Body of pancreas (tissue), 4 donors: ENCODE measurements around the gene RAB34. TPM values are rescaled to one million over a fixed set of nuclear protein-coding genes. Genes with fewer than 3 reads are reported as not detected.
A peak's percentile ranks its signal among the peaks of the same experiment; 100 is the strongest.

ENCODE experiments used
- ATAC-seq: fragments of 150-250 bp; one replicate; pipeline ENCODE4 v1.9.1; 2016
- DNase-seq, 4 donors: peaks; one replicate each; pipeline ENCODE4 v3.0.0-alpha.2; 2019
- H3K27ac ChIP-seq, 4 donors: fragments of 200-600 bp; sonication (generic); 1 replicate in 3 of 4; 2 replicates in 1 of 4; pipeline versions ENCODE4 v1.5.1 to v1.6.1; 2016 to 2019; ENCODE audit warnings: mild to moderate bottlenecking in 1 of 4, mixed read lengths in 1 of 4, moderate library complexity in 1 of 4
- H3K27me3 ChIP-seq, 2 donors: fragments of 200-600 bp; sonication (generic); one replicate each; pipeline ENCODE4 v1.6.0; 2016; ENCODE audit warnings: mild to moderate bottlenecking in 1 of 2
- H3K36me3 ChIP-seq, 2 donors: fragments of 200-600 bp; sonication (generic); replicated peaks in 1 of 2; 2 replicates each; pipeline ENCODE4 v1.5.1; 2016; ENCODE audit warnings: low read depth in 2 of 2; ENCODE audit not compliant: insufficient read depth in 1 of 2
- H3K4me1 ChIP-seq: fragments of 200-600 bp; sonication (generic); one replicate; pipeline ENCODE4 v1.6.0; 2016
- H3K4me3 ChIP-seq, 2 donors: fragments of 200-600 bp; sonication (generic); 1 replicate in 1 of 2; 2 replicates in 1 of 2; pipeline ENCODE4 v1.5.1; 2016 to 2019
- H3K9me3 ChIP-seq, 3 donors: fragments of 200-600 bp; sonication (generic); 1 replicate in 2 of 3; 2 replicates in 1 of 3; pipeline ENCODE4 v1.5.1; 2016
- CTCF ChIP-seq, 7 experiments: fragments of 450-650 bp in 4 of 7; fragments of 200-600 bp in 3 of 7; sonication (generic) in 3 of 7; IDR thresholded peaks; one replicate each; pipeline ENCODE4 v1.5.1; 2016 to 2019; ENCODE audit warnings: antibody characterized with exemption in 7 of 7
- POLR2A ChIP-seq, 3 donors: fragments of 450-650 bp; IDR thresholded peaks; one replicate each; pipeline ENCODE4 v1.6.1; 2016; ENCODE audit warnings: antibody characterized with exemption in 3 of 3, mild to moderate bottlenecking in 2 of 3
- WGBS, 2 donors: methylation state at CpG; one replicate each; pipeline ENCODE4 v1.1.5; 2017; 5-methylcytosine and 5-hydroxymethylcytosine counted together
- intact Hi-C: fragments of 100-400 bp; cut with DNase I; formaldehyde crosslinking; loops from one replicate; pipeline ENCODE4 v1.15.1; 2023
- total RNA-seq, 2 donors: library from RNA; depleted of rRNA; stranded (reverse); fragments of >200 nt; gene quantifications; one replicate each; pipeline ENCODE4 v1.1.0, GENCODE V29; 2016

Gene RAB34, protein sequence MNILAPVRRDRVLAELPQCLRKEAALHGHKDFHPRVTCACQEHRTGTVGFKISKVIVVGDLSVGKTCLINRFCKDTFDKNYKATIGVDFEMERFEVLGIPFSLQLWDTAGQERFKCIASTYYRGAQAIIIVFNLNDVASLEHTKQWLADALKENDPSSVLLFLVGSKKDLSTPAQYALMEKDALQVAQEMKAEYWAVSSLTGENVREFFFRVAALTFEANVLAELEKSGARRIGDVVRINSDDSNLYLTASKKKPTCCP
- 10 to 100 TPM; 18.2 to 61.3 TPM for total RNA-seq

DNA sequence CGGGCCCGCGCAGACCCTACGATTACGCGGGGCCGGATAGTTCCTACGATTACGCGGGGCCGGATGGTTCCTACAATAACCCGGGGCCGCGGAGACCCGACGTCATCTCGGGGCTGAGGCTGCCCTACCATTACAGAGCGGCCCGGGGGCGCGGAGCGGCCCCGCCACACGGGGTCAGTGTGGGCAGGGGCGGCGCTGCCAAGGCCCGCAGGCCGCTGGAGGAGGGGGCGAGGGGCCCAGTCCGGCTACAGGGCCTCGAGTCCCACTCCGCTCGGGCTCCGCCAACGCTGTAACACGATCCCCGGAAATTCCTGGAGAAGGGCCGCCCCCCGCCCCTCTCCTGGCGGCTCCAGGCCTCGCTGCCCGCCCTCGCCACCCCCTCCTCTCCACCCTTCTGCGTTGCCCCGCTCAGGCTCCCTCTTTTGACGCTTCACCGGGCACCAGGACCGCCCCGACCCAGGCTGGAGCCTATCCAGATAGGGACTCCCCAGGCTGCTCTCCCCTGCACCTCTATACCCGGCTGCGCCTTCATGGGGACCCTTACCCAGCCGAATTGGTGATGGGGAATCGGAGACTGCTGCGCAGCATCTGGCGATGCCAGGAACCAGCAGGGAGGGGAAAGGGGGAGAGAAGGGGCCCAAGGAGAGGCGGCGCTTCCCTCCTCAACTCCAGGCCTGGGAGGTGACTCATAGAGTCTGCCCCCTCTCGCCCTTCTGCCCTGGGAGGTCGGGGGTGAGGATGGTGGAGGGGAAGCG, at the start of gene RAB34:
Gene RAB34, minus strand, starts transcription at position 291 of the 755 bp plus-strand sequence. CDS start 602 bp downstream, outside the sequence.
- Histone ChIP-seq H3K4me1 (peaks cover 29% of the 10 kb centered on the region), H3K4me3 (no peak within 1 kb of the TSS), H3K27ac (peak within 1 kb of the TSS; percentile 38 to 77 (median 74)), H3K36me3 (peaks cover 3 to 7% of the 10 kb centered on the region in 2 donors), H3K9me3 (no peaks in the 10 kb centered on the region), H3K27me3 (peaks cover 0 to 6% of the 10 kb centered on the region in 2 donors)
- DNase-seq, result peak in 3 of 4 donors; percentile 31 to 48 (median 40)
- 27 to 58% methylated on average over 8 to 59 of the region's 60 CpGs for WGBS, 2 donors
- TF ChIP-seq CTCF (IDR thresholded peaks at IDR 0.05) (no peak), POLR2A (IDR thresholded peaks at IDR 0.05) (peak in 1 of 3 donors; percentile 3)
- intact Hi-C loops, result no loop called here
- no peak for ATAC-seq

- 78 to 88% methylated on average over 4 of the region's 4 CpGs for WGBS, 2 donors
- intact Hi-C loops, result loop anchor here (5.0 kb wide), 1 partner anchor 142 kb away; no protein-coding TSS in a partner anchor
These were observed 47.4 kb upstream of the RAB34 start for GRCh38 chr17:28765038-28765437.

DNA sequence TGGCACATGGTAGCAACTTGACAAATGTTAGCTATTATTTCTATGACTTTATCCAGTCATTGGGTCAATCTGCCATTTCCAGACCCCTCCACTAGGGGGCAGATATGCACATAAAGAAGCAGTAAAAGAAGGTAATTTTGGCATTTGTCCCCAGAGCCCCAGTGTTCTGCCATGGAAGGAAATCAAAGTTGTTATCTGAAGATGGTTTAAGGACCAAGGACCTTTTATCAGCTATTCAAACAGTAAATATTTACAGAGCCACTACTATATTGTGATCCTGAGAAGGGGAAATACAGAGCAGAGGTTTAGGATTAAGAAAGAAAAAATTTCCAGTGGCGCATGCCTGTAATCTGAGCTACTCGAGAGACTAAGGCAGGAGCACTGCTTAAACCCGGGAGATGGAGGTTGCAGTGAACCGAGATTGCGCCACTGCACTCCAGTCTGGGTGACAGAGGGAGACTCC, 46.2 kb upstream of the RAB34 start:
- Histone ChIP-seq H3K9me3 (no peaks in the 10 kb centered on the region), H3K4me1 (peaks cover 16% of the 10 kb centered on the region), H3K27ac (no peak overlapping the region), H3K27me3 (no peaks in the 10 kb centered on the region), H3K4me3 (no peak overlapping the region), H3K36me3 (peaks cover 2 to 8% of the 10 kb centered on the region in 2 donors)
- TF ChIP-seq POLR2A (IDR thresholded peaks at IDR 0.05) (no peak), CTCF (IDR thresholded peaks at IDR 0.05) (peak; percentile 62 to 90 (median 83))
- DNase-seq (peak; percentile 84 to 92 (median 86)), ATAC-seq (peak; percentile 70)
- intact Hi-C loops, result no loop called here
- 38 to 45% methylated on average over 5 of the region's 5 CpGs for WGBS, 2 donors

More at GRCh38 chr17:28765038-28765437, 47.4 kb upstream of the RAB34 start:
- peaks cover 16% of the 10 kb centered on the region for H3K4me1 ChIP-seq
- H3K27me3 ChIP-seq, result no peaks in the 10 kb centered on the region
- TF ChIP-seq POLR2A (IDR thresholded peaks at IDR 0.05) (no peak), CTCF (IDR thresholded peaks at IDR 0.05) (no peak)
- peaks cover 0 to 8% of the 10 kb centered on the region in 2 donors for H3K36me3 ChIP-seq
- no peak overlapping the region for H3K4me3 ChIP-seq
- no peak for ATAC-seq
- DNase-seq, result no peak
- H3K9me3 ChIP-seq, result no peaks in the 10 kb centered on the region
- no peak overlapping the region for H3K27ac ChIP-seq

DNA sequence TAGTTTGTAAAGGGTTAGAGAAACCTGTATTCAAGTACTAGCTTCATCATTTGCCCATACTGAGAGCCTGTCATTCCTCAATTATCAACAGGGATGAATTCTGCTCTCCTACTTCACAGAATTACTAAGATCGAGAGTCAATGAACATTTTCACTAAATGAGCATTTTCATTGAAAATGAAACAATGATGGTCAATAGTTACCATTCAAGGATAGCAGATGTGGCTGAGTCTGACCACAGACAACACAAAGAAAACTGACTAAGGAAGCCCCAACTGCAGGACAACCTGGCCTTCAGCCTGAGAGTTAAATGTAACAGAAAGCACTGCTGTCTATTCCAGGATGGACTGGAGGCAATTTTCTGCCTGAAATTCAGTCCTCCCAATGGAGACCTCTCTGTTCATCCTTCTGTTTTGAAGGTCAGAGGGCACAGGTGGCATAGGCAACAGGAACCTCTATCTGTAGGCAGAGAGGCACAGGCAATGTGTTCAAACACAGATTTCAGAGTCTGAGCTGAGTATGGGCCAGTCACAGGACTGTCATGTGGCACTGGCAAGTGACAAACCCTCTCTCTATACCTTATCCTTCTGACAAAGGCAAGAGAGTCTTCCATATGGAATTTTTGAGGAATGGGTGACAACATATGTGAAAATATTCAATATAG, 45.6 kb upstream of the RAB34 start:
- Histone ChIP-seq H3K27ac (no peak overlapping the region), H3K4me3 (no peak overlapping the region), H3K27me3 (no peaks in the 10 kb centered on the region), H3K9me3 (no peaks in the 10 kb centered on the region), H3K36me3 (peaks cover 5 to 10% of the 10 kb centered on the region in 2 donors), H3K4me1 (peaks cover 16% of the 10 kb centered on the region)
- 69 to 94% methylated on average over 1 of the region's 1 CpG for WGBS, 2 donors
- TF ChIP-seq POLR2A (IDR thresholded peaks at IDR 0.05), result no peak
- no peak for TF ChIP-seq CTCF (IDR thresholded peaks at IDR 0.05)
- peak; percentile 19 for ATAC-seq
- DNase-seq, result no peak
- intact Hi-C loops, result no loop called here
